PFSK-1 (cell line): ENCODE results near the gene AGO1.

Experiments used
- FOXP2 ChIP-seq: optimal IDR thresholded peaks from 2 replicates; pipeline ENCODE3; 2011; ENCODE audit warnings: borderline replicate concordance, control low read depth, inconsistent platforms; ENCODE audit not compliant: insufficient read depth; ENCODE audit errors: extremely low read length, extremely low read depth
- POLR2AphosphoS5 ChIP-seq: IDR thresholded peaks from 2 replicates; pipeline ENCODE4 v1.6.1; 2012; ENCODE audit warnings: low read depth, mild to moderate bottlenecking, control low read depth, low read length, moderate library complexity
- SIN3A ChIP-seq: IDR thresholded peaks from 2 replicates; pipeline ENCODE4 v1.6.1; 2012; ENCODE audit warnings: mild to moderate bottlenecking, low read length, moderate library complexity, borderline replicate concordance; ENCODE audit not compliant: insufficient read depth
- TAF1 ChIP-seq: IDR thresholded peaks from 2 replicates; pipeline ENCODE4 v1.6.1; 2012; ENCODE audit warnings: low read length, control low read depth, borderline replicate concordance; ENCODE audit not compliant: insufficient read depth
- TF ChIP-seq, protein P1 (sequence below), 2 experiments: IDR thresholded peaks; 2 replicates each; pipeline versions ENCODE4 v1.6.1 to v1.8.0; 2011 to 2012; ENCODE audit warnings: low read depth in 2 of 2, low read length in 2 of 2, control low read depth in 1 of 2, inconsistent platforms in 1 of 2, mild to moderate bottlenecking in 1 of 2, moderate library complexity in 1 of 2; ENCODE audit not compliant: insufficient read depth in 1 of 2

AGO1 gene

DNA sequence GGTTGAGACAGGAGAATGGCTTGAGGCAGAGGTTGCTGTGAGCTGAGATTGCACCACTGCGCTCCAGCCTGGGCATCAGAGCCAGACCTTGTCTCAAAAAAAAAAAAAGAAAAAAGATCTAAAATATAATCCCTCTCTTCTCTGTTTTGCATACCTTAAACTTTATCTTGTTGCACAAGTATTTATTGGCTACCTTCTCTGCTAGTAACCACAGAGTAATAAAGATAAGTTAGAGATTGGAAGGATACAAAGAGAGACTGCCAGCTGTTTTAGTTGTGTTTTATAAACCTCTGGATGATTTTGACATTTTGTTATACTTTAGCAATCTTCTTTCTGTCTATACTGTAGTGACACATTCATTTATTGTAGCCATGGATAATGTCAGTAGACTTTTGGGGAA lies 75.5 kb downstream of the AGO1 start:
- TF ChIP-seq SIN3A (no peak), TAF1 (no peak), POLR2AphosphoS5 (no peak), FOXP2 (no peak)
- TF ChIP-seq, protein P1, sequence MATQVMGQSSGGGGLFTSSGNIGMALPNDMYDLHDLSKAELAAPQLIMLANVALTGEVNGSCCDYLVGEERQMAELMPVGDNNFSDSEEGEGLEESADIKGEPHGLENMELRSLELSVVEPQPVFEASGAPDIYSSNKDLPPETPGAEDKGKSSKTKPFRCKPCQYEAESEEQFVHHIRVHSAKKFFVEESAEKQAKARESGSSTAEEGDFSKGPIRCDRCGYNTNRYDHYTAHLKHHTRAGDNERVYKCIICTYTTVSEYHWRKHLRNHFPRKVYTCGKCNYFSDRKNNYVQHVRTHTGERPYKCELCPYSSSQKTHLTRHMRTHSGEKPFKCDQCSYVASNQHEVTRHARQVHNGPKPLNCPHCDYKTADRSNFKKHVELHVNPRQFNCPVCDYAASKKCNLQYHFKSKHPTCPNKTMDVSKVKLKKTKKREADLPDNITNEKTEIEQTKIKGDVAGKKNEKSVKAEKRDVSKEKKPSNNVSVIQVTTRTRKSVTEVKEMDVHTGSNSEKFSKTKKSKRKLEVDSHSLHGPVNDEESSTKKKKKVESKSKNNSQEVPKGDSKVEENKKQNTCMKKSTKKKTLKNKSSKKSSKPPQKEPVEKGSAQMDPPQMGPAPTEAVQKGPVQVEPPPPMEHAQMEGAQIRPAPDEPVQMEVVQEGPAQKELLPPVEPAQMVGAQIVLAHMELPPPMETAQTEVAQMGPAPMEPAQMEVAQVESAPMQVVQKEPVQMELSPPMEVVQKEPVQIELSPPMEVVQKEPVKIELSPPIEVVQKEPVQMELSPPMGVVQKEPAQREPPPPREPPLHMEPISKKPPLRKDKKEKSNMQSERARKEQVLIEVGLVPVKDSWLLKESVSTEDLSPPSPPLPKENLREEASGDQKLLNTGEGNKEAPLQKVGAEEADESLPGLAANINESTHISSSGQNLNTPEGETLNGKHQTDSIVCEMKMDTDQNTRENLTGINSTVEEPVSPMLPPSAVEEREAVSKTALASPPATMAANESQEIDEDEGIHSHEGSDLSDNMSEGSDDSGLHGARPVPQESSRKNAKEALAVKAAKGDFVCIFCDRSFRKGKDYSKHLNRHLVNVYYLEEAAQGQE (IDR thresholded peaks at IDR 0.05; ENCODE audit: insufficient read depth in 1 of 2, low read depth in 2 of 2, low read length in 2 of 2): no peak

GRCh38 chr1:35959304-35959703 lies 76.3 kb downstream of the AGO1 start:
- no peak for TF ChIP-seq POLR2AphosphoS5
- TF ChIP-seq, protein P1 (IDR thresholded peaks at IDR 0.05; ENCODE audit: insufficient read depth in 1 of 2, low read depth in 2 of 2, low read length in 2 of 2): no peak
- no peak for TF ChIP-seq SIN3A
- TF ChIP-seq FOXP2: no peak
- TF ChIP-seq TAF1: no peak

DNA sequence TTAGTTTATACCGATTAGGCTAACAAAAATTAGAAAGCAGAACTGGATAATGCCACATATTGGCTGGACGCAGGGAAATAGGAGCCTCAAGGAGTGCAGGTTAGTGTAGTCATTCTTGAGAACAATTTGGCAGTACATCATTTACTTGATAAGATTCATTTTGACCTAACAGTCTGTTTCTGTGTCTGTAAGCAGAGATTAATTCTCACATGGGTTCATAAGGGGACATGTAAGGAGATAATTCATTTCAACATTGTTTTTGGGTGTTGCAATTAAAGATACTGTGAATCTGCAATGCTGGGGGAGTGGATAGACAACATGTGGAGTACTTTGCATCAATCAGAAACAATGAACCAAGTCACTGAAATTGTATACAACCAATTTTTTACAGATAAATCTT lies 79.9 kb downstream of the AGO1 start:
- TF ChIP-seq POLR2AphosphoS5: no peak
- TF ChIP-seq SIN3A: no peak
- TF ChIP-seq FOXP2: no peak
- TF ChIP-seq TAF1: no peak
- TF ChIP-seq, protein P1 (IDR thresholded peaks at IDR 0.05; ENCODE audit: insufficient read depth in 1 of 2, low read depth in 2 of 2, low read length in 2 of 2): no peak

DNA sequence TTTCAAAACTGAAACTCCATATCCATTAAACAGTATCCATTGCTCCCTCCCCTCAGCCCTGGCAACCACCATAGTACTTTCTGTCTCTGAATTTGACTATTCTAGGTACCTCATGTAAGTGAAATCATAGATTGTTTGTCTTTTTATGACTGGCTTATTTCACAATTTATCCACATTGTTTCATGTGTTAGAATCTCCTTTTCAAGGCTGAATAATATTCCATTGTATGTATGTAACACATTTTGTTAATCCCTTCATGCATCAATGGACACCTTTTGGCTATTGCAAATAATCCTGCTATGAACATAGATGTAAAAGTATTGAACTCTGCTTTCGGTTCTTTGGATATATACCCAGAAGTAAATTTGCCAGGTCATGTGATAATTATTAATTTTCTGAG lies 85.4 kb downstream of the AGO1 start:
- TF ChIP-seq SIN3A (no peak), TAF1 (no peak), POLR2AphosphoS5 (no peak), FOXP2 (no peak)
- TF ChIP-seq, protein P1 (IDR thresholded peaks at IDR 0.05; ENCODE audit: insufficient read depth in 1 of 2, low read depth in 2 of 2, low read length in 2 of 2): no peak

- TF ChIP-seq POLR2AphosphoS5 (no peak), FOXP2 (no peak), SIN3A (no peak), TAF1 (no peak)
- TF ChIP-seq, protein P1 (IDR thresholded peaks at IDR 0.05; ENCODE audit: insufficient read depth in 1 of 2, low read depth in 2 of 2, low read length in 2 of 2): no peak
Measured at GRCh38 chr1:35971601-35972000, 88.6 kb downstream of the AGO1 start.
